ENCODE data around the gene ARHGAP30.

ARHGAP30 gene

GRCh38 chr1:161013131-161013487 is 56.6 kb downstream of the ARHGAP30 start:
- Histone ChIP-seq H3K27me3 (ENCODE audit: insufficient read depth, low read depth) (no peaks in the 10 kb centered on the region), H3K27ac (peak overlapping the region; percentile 77), H3K4me1 (ENCODE audit: low read depth, poor library complexity, severe bottlenecking) (peaks cover 27% of the 10 kb centered on the region), H3K79me2 (ENCODE audit: insufficient read depth, low read depth) (no peaks in the 10 kb centered on the region), H3K9ac (peak overlapping the region; percentile 51), H4K20me1 (ENCODE audit: insufficient read depth) (no peaks in the 10 kb centered on the region), H3K4me3 (IDR thresholded peaks at IDR 0.05; ENCODE audit: insufficient read depth, low read depth, low read length) (peak overlapping the region; percentile 99), H3K36me3 (ENCODE audit: insufficient read depth) (no peaks in the 10 kb centered on the region), H2AFZ (ENCODE audit: low read depth) (peak overlapping the region; percentile 79), H3K4me2 (peak overlapping the region; percentile 97)
- TF ChIP-seq CTCF (conservative IDR thresholded peaks at IDR 0.05; ENCODE audit: low read depth, low read length) = no peak

GRCh38 chr1:161012420-161012819 is 57.3 kb downstream of the ARHGAP30 start:
- peak overlapping the region; percentile 77; the same call in 1 of the 2 replicates for H3K27ac ChIP-seq
- no peaks in the 10 kb centered on the region for H3K79me2 ChIP-seq (ENCODE audit: insufficient read depth, low read depth)
- peak overlapping the region; percentile 97 for H3K4me2 ChIP-seq
- no peak overlapping the region for H2AFZ ChIP-seq (ENCODE audit: low read depth)
- H3K27me3 ChIP-seq (ENCODE audit: insufficient read depth, low read depth) = no peaks in the 10 kb centered on the region
- H3K4me1 ChIP-seq (ENCODE audit: low read depth, poor library complexity, severe bottlenecking) = peaks cover 27% of the 10 kb centered on the region
- no peak; the same call in 1 of the 2 replicates for TF ChIP-seq CTCF (conservative IDR thresholded peaks at IDR 0.05; ENCODE audit: low read depth, low read length)
- H4K20me1 ChIP-seq (ENCODE audit: insufficient read depth) = no peaks in the 10 kb centered on the region
- H3K36me3 ChIP-seq (ENCODE audit: insufficient read depth) = no peaks in the 10 kb centered on the region
- no peak overlapping the region for H3K4me3 ChIP-seq (IDR thresholded peaks at IDR 0.05; ENCODE audit: insufficient read depth, low read depth, low read length)
- H3K9ac ChIP-seq = no peak overlapping the region

GRCh38 chr1:161009602-161010211 is 60.0 kb downstream of the ARHGAP30 start:
- TF ChIP-seq CTCF (conservative IDR thresholded peaks at IDR 0.05; ENCODE audit: low read depth, low read length) = no peak
- no peaks in the 10 kb centered on the region for H3K36me3 ChIP-seq (ENCODE audit: insufficient read depth)
- H4K20me1 ChIP-seq (ENCODE audit: insufficient read depth) = no peaks in the 10 kb centered on the region
- no peak overlapping the region for H2AFZ ChIP-seq (ENCODE audit: low read depth)
- H3K4me1 ChIP-seq (ENCODE audit: low read depth, poor library complexity, severe bottlenecking) = peaks cover 27% of the 10 kb centered on the region
- H3K4me2 ChIP-seq = no peak overlapping the region
- H3K27me3 ChIP-seq (ENCODE audit: insufficient read depth, low read depth) = no peaks in the 10 kb centered on the region
- H3K79me2 ChIP-seq (ENCODE audit: insufficient read depth, low read depth) = no peaks in the 10 kb centered on the region
- no peak overlapping the region for H3K9ac ChIP-seq
- no peak overlapping the region for H3K27ac ChIP-seq
- no peak overlapping the region for H3K4me3 ChIP-seq (IDR thresholded peaks at IDR 0.05; ENCODE audit: insufficient read depth, low read depth, low read length)

GRCh38 chr1:161008869-161009510 is 60.7 kb downstream of the ARHGAP30 start:
- Histone ChIP-seq H3K4me1 (ENCODE audit: low read depth, poor library complexity, severe bottlenecking) (peaks cover 20% of the 10 kb centered on the region), H3K27ac (no peak overlapping the region), H3K4me2 (no peak overlapping the region), H2AFZ (ENCODE audit: low read depth) (no peak overlapping the region), H3K27me3 (ENCODE audit: insufficient read depth, low read depth) (no peaks in the 10 kb centered on the region), H3K4me3 (IDR thresholded peaks at IDR 0.05; ENCODE audit: insufficient read depth, low read depth, low read length) (no peak overlapping the region), H3K36me3 (ENCODE audit: insufficient read depth) (no peaks in the 10 kb centered on the region), H4K20me1 (ENCODE audit: insufficient read depth) (no peaks in the 10 kb centered on the region), H3K9ac (no peak overlapping the region), H3K79me2 (ENCODE audit: insufficient read depth, low read depth) (no peaks in the 10 kb centered on the region)
- TF ChIP-seq CTCF (conservative IDR thresholded peaks at IDR 0.05; ENCODE audit: low read depth, low read length) = no peak
